Measurements from ENCODE around the gene TSC2.

The TSC2 gene

GRCh38 chr16:2040787-2041522 is 6.8 kb upstream of the TSC2 start:
- in situ Hi-C loops (cut with MboI; ENCODE audit: low sequenced_read_pairs) = no loop called here

GRCh38 chr16:2042171-2042985 is 5.4 kb upstream of the TSC2 start:
- in situ Hi-C loops (cut with MboI; ENCODE audit: low sequenced_read_pairs) = no loop called here

GRCh38 chr16:2042986-2043666 is 4.7 kb upstream of the TSC2 start:
- in situ Hi-C loops (cut with MboI; ENCODE audit: low sequenced_read_pairs) = no loop called here

GRCh38 chr16:2043667-2044451 is 3.9 kb upstream of the TSC2 start:
- in situ Hi-C loops (cut with MboI; ENCODE audit: low sequenced_read_pairs) = no loop called here

GRCh38 chr16:2044541-2044940 is 3.2 kb upstream of the TSC2 start:
- in situ Hi-C loops (cut with MboI; ENCODE audit: low sequenced_read_pairs) = no loop called here

GRCh38 chr16:2045965-2046892 is 1.6 kb upstream of the TSC2 start:
- in situ Hi-C loops (cut with MboI; ENCODE audit: low sequenced_read_pairs) = no loop called here

- in situ Hi-C loops (cut with MboI; ENCODE audit: low sequenced_read_pairs) = no loop called here
Measured at GRCh38 chr16:2046893-2047329, 874 bp upstream of the TSC2 start.

GRCh38 chr16:2048116-2048543 is 345 bp downstream of the TSC2 start:
- in situ Hi-C loops (cut with MboI; ENCODE audit: low sequenced_read_pairs) = no loop called here

GRCh38 chr16:2053211-2053610 is 5.4 kb downstream of the TSC2 start:
- in situ Hi-C loops (cut with MboI; ENCODE audit: low sequenced_read_pairs) = no loop called here

- in situ Hi-C loops (cut with MboI; ENCODE audit: low sequenced_read_pairs) = no loop called here
Measured at GRCh38 chr16:2053897-2054296, 6.1 kb downstream of the TSC2 start.

GRCh38 chr16:2054543-2055245 is 6.9 kb downstream of the TSC2 start:
- in situ Hi-C loops (cut with MboI; ENCODE audit: low sequenced_read_pairs) = no loop called here

- in situ Hi-C loops (cut with MboI; ENCODE audit: low sequenced_read_pairs) = no loop called here
Measured at GRCh38 chr16:2056077-2056476, 8.3 kb downstream of the TSC2 start.

- in situ Hi-C loops (cut with MboI; ENCODE audit: low sequenced_read_pairs) = no loop called here
Measured at GRCh38 chr16:2056681-2057407, 9.1 kb downstream of the TSC2 start.

GRCh38 chr16:2057438-2057837 is 9.7 kb downstream of the TSC2 start:
- in situ Hi-C loops (cut with MboI; ENCODE audit: low sequenced_read_pairs) = no loop called here

- in situ Hi-C loops (cut with MboI; ENCODE audit: low sequenced_read_pairs) = no loop called here
Measured at GRCh38 chr16:2058420-2058819, 10.6 kb downstream of the TSC2 start.

GRCh38 chr16:2058872-2059271 is 11.1 kb downstream of the TSC2 start:
- in situ Hi-C loops (cut with MboI; ENCODE audit: low sequenced_read_pairs) = no loop called here

- in situ Hi-C loops (cut with MboI; ENCODE audit: low sequenced_read_pairs) = no loop called here
Measured at GRCh38 chr16:2060346-2060745, 12.6 kb downstream of the TSC2 start.

GRCh38 chr16:2061023-2061422 is 13.2 kb downstream of the TSC2 start:
- in situ Hi-C loops (cut with MboI; ENCODE audit: low sequenced_read_pairs) = no loop called here

Data from HL-60/S4 (cell line).